Right cardiac atrium (tissue), 5 donors: ENCODE data around the gene UBE2H. TPM values are rescaled to one million over a fixed set of nuclear protein-coding genes. Genes with fewer than 3 reads are reported as not detected.

Experiments
- ATAC-seq, 2 donors: fragments of 200-7000 bp; cut with Tn5 transposase; one replicate each; pipeline versions ENCODE4 v1.8.0 to v1.9.1; 2020; ENCODE audit warnings: moderate library complexity in 2 of 2, mild to moderate bottlenecking in 1 of 2
- DNase-seq, 3 donors: peaks; one replicate each; pipeline ENCODE4 v3.0.0-alpha.2; 2020
- H3K27ac ChIP-seq: one replicate; pipeline ENCODE4 v1.5.1; 2013; ENCODE audit warnings: mild to moderate bottlenecking, low read length, control low read depth, moderate library complexity
- H3K27me3 ChIP-seq: one replicate; pipeline ENCODE4 v1.6.1; 2013; ENCODE audit not compliant: control insufficient read depth, insufficient read depth
- H3K4me1 ChIP-seq: one replicate; pipeline ENCODE4 v1.6.1; 2013; ENCODE audit warnings: low read length; ENCODE audit not compliant: control insufficient read depth, insufficient read depth
- H3K4me3 ChIP-seq: one replicate; pipeline ENCODE4 v1.5.1; 2013; ENCODE audit warnings: low read length, control low read depth
- H3K9me3 ChIP-seq: one replicate; pipeline ENCODE4 v1.6.1; 2013; ENCODE audit warnings: low read length; ENCODE audit not compliant: control insufficient read depth
- WGBS: extraction: QIAGEN DNeasy Blood & Tissue Kit; methylation state at CpG from one replicate; pipeline ENCODE4 v1.1.7; 2013; 5-methylcytosine and 5-hydroxymethylcytosine counted together
- intact Hi-C, 4 donors: fragments of 100-400 bp; cut with DNase I; formaldehyde crosslinking; loops; one replicate each; pipeline versions ENCODE4 v1.11.0 to v1.14.0; 2022 to 2023
- polyA plus RNA-seq: library from polyadenylated mRNA; stranded (reverse); fragments of 200-250 nt; gene quantifications from one replicate; pipeline ENCODE4 v1.2.3, GENCODE V29; 2013
- total RNA-seq, 4 donors: library from RNA; stranded (reverse); fragmentation: NEBNext Ultra II Directional; extraction: Animal tissue kit (Norgen Biotek cat#: 25700); gene quantifications; one replicate each; pipeline ENCODE4 v1.2.1, GENCODE V29; 2021
- donor health status: healthy with polysubstance abuse.
- donor health status: DM: no; HTN: yes; CAD: no.
- donor health status: DM: no; HTN: no; CAD: no.
- donor health status: DM: no; HTN: yes; CAD: no; lungs with severe emphysema.
- donor health status: DM: yes; HTN: yes; CAD: no.

Gene UBE2H
- total and polyA plus RNA-seq, 5 donors = 38.2 to 79.0 (median 65.9) TPM

DNA sequence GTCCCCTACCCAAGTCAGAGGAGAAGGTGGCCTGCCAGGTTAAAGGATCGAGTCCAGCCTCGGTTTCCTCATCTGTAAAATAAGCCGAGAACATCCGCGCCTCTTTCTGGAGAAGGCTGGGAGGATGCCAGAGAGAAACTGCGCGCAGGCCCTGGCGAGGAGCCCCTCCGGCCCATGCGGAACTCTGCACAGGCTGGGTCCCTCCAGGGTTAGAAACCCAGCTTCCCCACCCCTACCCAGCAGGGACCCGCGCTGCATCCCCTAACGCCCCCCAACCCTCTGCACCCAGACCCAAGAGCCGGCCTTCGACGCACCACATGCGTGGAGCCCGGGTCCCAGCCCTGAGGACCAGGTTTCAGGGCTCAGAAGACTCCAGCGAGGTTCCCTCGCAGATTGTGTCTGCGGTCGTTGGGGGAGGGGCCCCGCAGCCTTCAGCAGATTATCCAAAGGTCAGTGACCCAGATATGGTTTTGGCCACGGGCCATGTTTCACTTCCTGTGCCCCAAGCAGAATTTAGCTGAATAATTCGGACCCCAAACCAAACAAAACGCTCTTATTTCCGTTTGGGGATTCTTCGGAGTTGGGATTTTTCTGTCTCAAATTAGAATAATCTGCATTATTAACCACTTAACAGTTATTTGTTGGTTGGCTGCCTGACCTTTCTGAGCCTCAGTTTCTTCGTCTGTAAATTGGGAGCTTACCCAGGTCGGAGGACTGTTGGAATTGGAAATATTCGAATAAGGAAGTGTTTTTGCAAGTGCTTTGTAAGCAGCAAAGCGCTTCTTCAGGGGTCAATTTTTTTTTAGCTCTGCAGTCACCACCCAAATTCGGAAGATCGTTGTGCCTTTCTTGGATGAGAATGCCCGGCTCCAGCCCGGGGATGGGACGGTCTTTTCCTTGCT lies 167.7 kb downstream of the UBE2H start:
- intact Hi-C loops = no loop called here
- Histone ChIP-seq H3K4me3 (peak overlapping the region; percentile 4), H3K27me3 (no peaks in the 10 kb centered on the region), H3K4me1 (no peaks in the 10 kb centered on the region), H3K9me3 (no peaks in the 10 kb centered on the region), H3K27ac (no peak overlapping the region)
- ATAC-seq (no peak), DNase-seq (peak in 2 of 3 donors; percentile 74 to 75)
- WGBS = 4% methylated on average over 37 of the region's 37 CpGs

DNA sequence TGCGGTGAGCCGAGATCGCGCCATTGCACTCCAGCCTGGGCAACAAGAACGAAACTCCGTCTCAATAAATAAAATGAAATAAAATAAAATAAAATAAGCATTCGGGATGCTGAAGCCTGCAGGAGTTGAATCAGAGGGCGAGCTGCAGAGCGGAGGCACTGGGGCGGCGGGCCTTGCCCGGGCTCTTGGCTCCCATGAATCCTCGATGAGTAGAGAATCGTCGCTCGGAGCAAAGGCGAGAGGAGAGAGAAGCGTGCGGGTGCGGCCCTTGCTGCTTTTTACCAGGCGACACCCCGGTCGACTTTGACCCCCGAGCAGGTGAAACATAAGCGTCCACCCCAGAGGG lies 168.3 kb downstream of the UBE2H start:
- no peaks in the 10 kb centered on the region for H3K27me3 ChIP-seq
- H3K9me3 ChIP-seq = no peaks in the 10 kb centered on the region
- WGBS = 19% methylated on average over 25 of the region's 25 CpGs
- ATAC-seq = no peak
- no peaks in the 10 kb centered on the region for H3K4me1 ChIP-seq
- intact Hi-C loops = no loop called here
- no peak overlapping the region for H3K27ac ChIP-seq
- peak in 1 of 3 donors; percentile 49 for DNase-seq
- no peak overlapping the region for H3K4me3 ChIP-seq

- ATAC-seq = no peak
- Histone ChIP-seq H3K4me1 (no peaks in the 10 kb centered on the region), H3K27me3 (no peaks in the 10 kb centered on the region), H3K27ac (no peak overlapping the region), H3K9me3 (no peaks in the 10 kb centered on the region), H3K4me3 (no peak overlapping the region)
- intact Hi-C loops = no loop called here
- DNase-seq = no peak
- WGBS = 13% methylated on average over 10 of the region's 10 CpGs
Measured at GRCh38 chr7:129783584-129783919, 169.2 kb downstream of the UBE2H start.

DNA sequence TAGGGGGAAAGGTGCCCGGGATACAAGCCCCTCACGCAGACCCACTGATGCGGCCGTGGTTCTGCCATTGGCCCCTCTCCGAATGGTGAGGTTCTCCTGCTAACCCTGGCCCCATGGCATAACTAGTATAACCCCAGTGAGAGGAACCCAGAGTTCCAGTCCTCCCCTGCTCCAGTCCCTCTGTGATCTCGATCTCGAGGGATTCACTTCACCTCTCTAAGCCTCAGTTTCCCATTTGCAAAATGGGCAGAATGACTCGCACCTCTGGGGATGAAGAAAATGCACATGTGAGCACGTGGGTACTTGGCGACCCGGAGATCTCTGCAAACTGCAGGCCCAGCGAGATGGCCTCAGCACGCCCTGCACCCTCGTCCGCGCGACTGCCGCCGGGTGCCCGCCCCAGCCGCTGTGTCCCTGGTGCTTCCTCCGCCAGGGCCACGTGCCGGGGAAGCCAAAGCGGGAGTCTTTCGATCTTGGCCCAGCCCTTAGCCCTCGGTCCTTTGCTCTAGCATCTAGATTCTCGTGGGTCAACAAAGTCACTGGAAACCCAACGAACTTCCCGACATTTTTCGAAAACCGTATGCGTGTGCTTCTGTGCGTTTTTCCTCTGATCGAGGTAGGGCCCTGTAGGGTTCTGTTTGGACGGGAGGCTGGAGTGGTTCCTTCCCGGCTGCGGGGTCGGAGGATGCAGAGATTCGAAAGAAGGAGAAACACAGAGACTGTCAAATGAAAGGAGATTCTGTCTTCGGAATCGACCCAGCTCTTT lies 169.8 kb downstream of the UBE2H start:
- Histone ChIP-seq H3K9me3 (no peaks in the 10 kb centered on the region), H3K27ac (no peak overlapping the region), H3K4me3 (no peak overlapping the region), H3K4me1 (no peaks in the 10 kb centered on the region), H3K27me3 (no peaks in the 10 kb centered on the region)
- 6% methylated on average over 42 of the region's 42 CpGs for WGBS
- intact Hi-C loops = no loop called here
- DNase-seq (peak in 1 of 3 donors; percentile 59), ATAC-seq (no peak)

GRCh38 chr7:129781928-129782817 lies 170.6 kb downstream of the UBE2H start:
- no peaks in the 10 kb centered on the region for H3K4me1 ChIP-seq
- intact Hi-C loops = no loop called here
- 2% methylated on average over 73 of the region's 73 CpGs for WGBS
- DNase-seq (peak in 2 of 3 donors; percentile 33 to 44), ATAC-seq (no peak)
- H3K27ac ChIP-seq = no peak overlapping the region
- H3K9me3 ChIP-seq = no peaks in the 10 kb centered on the region
- no peaks in the 10 kb centered on the region for H3K27me3 ChIP-seq
- no peak overlapping the region for H3K4me3 ChIP-seq

DNA sequence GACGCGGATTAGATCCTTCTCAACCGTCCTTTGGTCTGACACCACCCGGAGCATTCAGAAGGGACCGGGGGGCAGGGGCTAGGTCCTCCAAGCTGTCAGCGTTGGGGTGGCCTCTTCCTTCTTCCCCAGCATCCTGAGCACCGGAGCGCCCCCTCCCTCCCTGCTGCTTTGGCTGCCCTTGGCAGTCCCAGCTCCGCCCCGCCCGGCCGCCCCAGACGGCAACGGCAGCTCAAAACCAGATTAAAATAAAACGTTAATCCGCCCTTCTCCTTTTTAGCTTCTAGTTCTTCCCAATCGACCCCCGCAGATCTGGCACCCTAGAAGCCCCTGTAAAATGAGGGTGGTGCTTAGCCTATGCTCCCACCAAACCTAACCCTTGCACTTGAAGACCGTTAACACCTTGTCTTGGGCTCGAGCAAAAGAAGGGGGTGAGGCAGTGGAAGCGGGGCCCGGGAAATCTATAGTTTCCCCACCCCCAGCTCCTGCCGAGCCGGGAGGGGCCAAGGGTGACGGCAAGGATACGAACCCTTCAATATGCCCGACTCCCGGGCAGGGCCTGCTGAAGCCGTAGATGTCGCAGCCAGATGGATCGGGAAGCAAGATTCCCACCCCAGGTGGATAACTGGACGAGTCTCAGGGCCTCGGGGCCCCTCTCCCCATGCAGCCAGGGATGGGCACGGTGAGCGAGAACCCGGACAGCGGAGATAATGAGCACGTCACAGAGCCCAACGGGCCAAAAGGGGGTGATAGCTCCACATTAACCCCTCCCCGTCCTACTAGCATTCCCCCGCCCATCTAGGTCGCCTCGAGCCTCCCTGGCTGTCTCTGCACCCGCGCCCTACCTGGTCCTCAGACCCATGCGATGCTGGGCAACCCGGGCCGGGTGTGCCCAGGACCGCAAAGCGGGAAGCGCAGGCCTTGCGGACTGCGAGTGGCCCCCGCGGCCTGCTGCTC lies 171.5 kb downstream of the UBE2H start:
- H3K27me3 ChIP-seq = no peaks in the 10 kb centered on the region
- ATAC-seq = peak in 1 of 2 donors; percentile 4
- 3% methylated on average over 55 of the region's 55 CpGs for WGBS
- peak overlapping the region; percentile 49 for H3K4me3 ChIP-seq
- H3K9me3 ChIP-seq = no peaks in the 10 kb centered on the region
- intact Hi-C loops = no loop called here
- DNase-seq = peak in 1 of 3 donors; percentile 48
- no peak overlapping the region for H3K27ac ChIP-seq
- H3K4me1 ChIP-seq = no peaks in the 10 kb centered on the region

Other genes with a start within 250 kb of the UBE2H start
- 10 to 100 TPM; 14.8 to 17.1 (median 16.6) TPM for gene ZC3HC1, start 98.4 kb upstream of the UBE2H start, total RNA-seq
- 15.4 TPM for gene ZC3HC1, start 98.4 kb upstream of the UBE2H start, polyA plus RNA-seq
- gene KLHDC10, start 117.6 kb upstream of the UBE2H start, total RNA-seq = 10 to 100 TPM; 24.3 to 29.4 (median 26.5) TPM
- gene KLHDC10, start 117.6 kb upstream of the UBE2H start, polyA plus RNA-seq = 8.6 TPM